ENCODE results near the gene CCDC68. TPM values are rescaled to one million over a fixed set of nuclear protein-coding genes. Genes with fewer than 3 reads are reported as not detected.

Gene CCDC68
- total RNA-seq, 1 donor from 2014 or later: 0.33 TPM

- Mint-ChIP-seq H3K9me3 (no peaks in the 10 kb centered on the region), H3K27ac (no peak overlapping the region), H3K4me1 (no peaks in the 10 kb centered on the region), H3K36me3 (ENCODE audit: low read depth) (no peaks in the 10 kb centered on the region), H3K27me3 (no peaks in the 10 kb centered on the region), H3K4me3 (no peak overlapping the region)
- ChIA-PET POLR2A (no interaction called here), CTCF (no interaction called here)
- ATAC-seq (ENCODE audit: low read depth) (no peak), DNase-seq (no peak)
- intact Hi-C loops (cut with micrococcal nuclease): no loop called here
- TF ChIP-seq, protein P1, sequence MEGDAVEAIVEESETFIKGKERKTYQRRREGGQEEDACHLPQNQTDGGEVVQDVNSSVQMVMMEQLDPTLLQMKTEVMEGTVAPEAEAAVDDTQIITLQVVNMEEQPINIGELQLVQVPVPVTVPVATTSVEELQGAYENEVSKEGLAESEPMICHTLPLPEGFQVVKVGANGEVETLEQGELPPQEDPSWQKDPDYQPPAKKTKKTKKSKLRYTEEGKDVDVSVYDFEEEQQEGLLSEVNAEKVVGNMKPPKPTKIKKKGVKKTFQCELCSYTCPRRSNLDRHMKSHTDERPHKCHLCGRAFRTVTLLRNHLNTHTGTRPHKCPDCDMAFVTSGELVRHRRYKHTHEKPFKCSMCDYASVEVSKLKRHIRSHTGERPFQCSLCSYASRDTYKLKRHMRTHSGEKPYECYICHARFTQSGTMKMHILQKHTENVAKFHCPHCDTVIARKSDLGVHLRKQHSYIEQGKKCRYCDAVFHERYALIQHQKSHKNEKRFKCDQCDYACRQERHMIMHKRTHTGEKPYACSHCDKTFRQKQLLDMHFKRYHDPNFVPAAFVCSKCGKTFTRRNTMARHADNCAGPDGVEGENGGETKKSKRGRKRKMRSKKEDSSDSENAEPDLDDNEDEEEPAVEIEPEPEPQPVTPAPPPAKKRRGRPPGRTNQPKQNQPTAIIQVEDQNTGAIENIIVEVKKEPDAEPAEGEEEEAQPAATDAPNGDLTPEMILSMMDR (IDR thresholded peaks at IDR 0.05): no peak
Observed at GRCh38 chr18:54881229-54881768, 78.0 kb downstream of the CCDC68 start.

- Mint-ChIP-seq H3K27ac (no peak overlapping the region), H3K27me3 (no peaks in the 10 kb centered on the region), H3K4me1 (no peaks in the 10 kb centered on the region), H3K9me3 (no peaks in the 10 kb centered on the region), H3K4me3 (no peak overlapping the region), H3K36me3 (ENCODE audit: low read depth) (no peaks in the 10 kb centered on the region)
- ATAC-seq (ENCODE audit: low read depth): no peak
- intact Hi-C loops (cut with micrococcal nuclease): no loop called here
- DNase-seq: no peak
- ChIA-PET CTCF (no interaction called here), POLR2A (no interaction called here)
- TF ChIP-seq, protein P1 (IDR thresholded peaks at IDR 0.05): no peak
Observed at GRCh38 chr18:54880395-54881105, 78.7 kb downstream of the CCDC68 start.

GRCh38 chr18:54879691-54880090 is 79.6 kb downstream of the CCDC68 start:
- Mint-ChIP-seq H3K27ac (no peak overlapping the region), H3K4me3 (no peak overlapping the region), H3K36me3 (ENCODE audit: low read depth) (no peaks in the 10 kb centered on the region), H3K4me1 (no peaks in the 10 kb centered on the region), H3K9me3 (no peaks in the 10 kb centered on the region), H3K27me3 (no peaks in the 10 kb centered on the region)
- ChIA-PET CTCF (no interaction called here), POLR2A (no interaction called here)
- ATAC-seq (ENCODE audit: low read depth) (no peak), DNase-seq (no peak)
- TF ChIP-seq, protein P1 (IDR thresholded peaks at IDR 0.05): no peak
- intact Hi-C loops (cut with micrococcal nuclease): no loop called here

GRCh38 chr18:54878659-54879358 is 80.5 kb downstream of the CCDC68 start:
- H3K9me3 Mint-ChIP-seq: no peaks in the 10 kb centered on the region
- ChIA-PET POLR2A (no interaction called here), CTCF (no interaction called here)
- ATAC-seq (ENCODE audit: low read depth) (no peak), DNase-seq (no peak)
- TF ChIP-seq, protein P1 (IDR thresholded peaks at IDR 0.05): no peak
- no peaks in the 10 kb centered on the region for H3K36me3 Mint-ChIP-seq (ENCODE audit: low read depth)
- H3K27ac Mint-ChIP-seq: no peak overlapping the region
- no peaks in the 10 kb centered on the region for H3K27me3 Mint-ChIP-seq
- no peak overlapping the region for H3K4me3 Mint-ChIP-seq
- intact Hi-C loops (cut with micrococcal nuclease): no loop called here
- no peaks in the 10 kb centered on the region for H3K4me1 Mint-ChIP-seq

GRCh38 chr18:54878159-54878622 is 81.1 kb downstream of the CCDC68 start:
- Mint-ChIP-seq H3K9me3 (no peaks in the 10 kb centered on the region), H3K27me3 (no peaks in the 10 kb centered on the region), H3K4me3 (no peak overlapping the region), H3K27ac (no peak overlapping the region), H3K36me3 (ENCODE audit: low read depth) (no peaks in the 10 kb centered on the region), H3K4me1 (no peaks in the 10 kb centered on the region)
- TF ChIP-seq, protein P1 (IDR thresholded peaks at IDR 0.05): no peak
- ATAC-seq (ENCODE audit: low read depth): no peak
- DNase-seq: no peak
- intact Hi-C loops (cut with micrococcal nuclease): no loop called here
- POLR2A ChIA-PET: no interaction called here
- CTCF ChIA-PET: no interaction called here

All from activated B cell treated with CpG ODN at 0.5 μM for 24 hours (primary cell).